HCT116 (cell line): ENCODE data around the gene NSUN4.

Experiments used
- EZH2phosphoT487 ChIP-seq: fragments of 200-600 bp; IDR thresholded peaks from 2 replicates; pipeline ENCODE4 v1.6.1; 2018; ENCODE audit warnings: antibody characterized with exemption, borderline replicate concordance
- POLR2A ChIP-seq: IDR thresholded peaks from 2 replicates; pipeline ENCODE4 v1.7.0; 2011; ENCODE audit warnings: borderline replicate concordance; ENCODE audit not compliant: insufficient read depth, insufficient read length; ENCODE audit errors: extremely low read depth
- RAD21 ChIP-seq: IDR thresholded peaks from 2 replicates; pipeline ENCODE4 v1.6.1; 2012; ENCODE audit warnings: low read depth, mild to moderate bottlenecking
- SIN3A ChIP-seq: IDR thresholded peaks from 2 replicates; pipeline ENCODE4 v1.6.1; 2012; ENCODE audit warnings: low read depth
- TCF7L2 ChIP-seq: IDR thresholded peaks from 2 replicates; pipeline ENCODE4 v1.7.0; 2011; ENCODE audit warnings: borderline replicate concordance, inconsistent platforms; ENCODE audit not compliant: insufficient read depth, insufficient read length; ENCODE audit errors: extremely low read depth
- YY1 ChIP-seq: IDR thresholded peaks from 2 replicates; pipeline ENCODE4 v1.6.1; 2011; ENCODE audit warnings: low read length, low read depth, moderate library complexity, mild to moderate bottlenecking; ENCODE audit not compliant: insufficient replicate concordance; ENCODE audit errors: extremely low read depth
- ZNF274 ChIP-seq: fragments of 200-500 bp; sonication (Bioruptor generic); IDR thresholded peaks from 2 replicates; pipeline ENCODE4 v1.6.1; 2014; ENCODE audit warnings: mild to moderate bottlenecking, low read depth, low read length, inconsistent platforms
- TF ChIP-seq, protein P1 (sequence below), 3 experiments: fragments of 200-600 bp in 1 of 3; sonication (generic) in 1 of 3; IDR thresholded peaks in 2 of 3; conservative IDR thresholded peaks in 1 of 3; 2 replicates each; pipeline ENCODE4 v1.5.1; 2012 to 2017; ENCODE audit warnings: low read depth in 2 of 3, low read length in 2 of 3, antibody characterized with exemption in 1 of 3, borderline replicate concordance in 1 of 3, control low read depth in 1 of 3, mild to moderate bottlenecking in 1 of 3, mixed read lengths in 1 of 3, mixed run types in 1 of 3, moderate library complexity in 1 of 3; ENCODE audit not compliant: insufficient read depth in 1 of 3
- TF ChIP-seq, protein P2 (sequence below): IDR thresholded peaks from 2 replicates; pipeline ENCODE4 v1.6.1; 2012; ENCODE audit warnings: low read depth
- TF ChIP-seq, protein P3 (sequence below): IDR thresholded peaks from 2 replicates; pipeline ENCODE4 v1.6.1; 2012

DNA sequence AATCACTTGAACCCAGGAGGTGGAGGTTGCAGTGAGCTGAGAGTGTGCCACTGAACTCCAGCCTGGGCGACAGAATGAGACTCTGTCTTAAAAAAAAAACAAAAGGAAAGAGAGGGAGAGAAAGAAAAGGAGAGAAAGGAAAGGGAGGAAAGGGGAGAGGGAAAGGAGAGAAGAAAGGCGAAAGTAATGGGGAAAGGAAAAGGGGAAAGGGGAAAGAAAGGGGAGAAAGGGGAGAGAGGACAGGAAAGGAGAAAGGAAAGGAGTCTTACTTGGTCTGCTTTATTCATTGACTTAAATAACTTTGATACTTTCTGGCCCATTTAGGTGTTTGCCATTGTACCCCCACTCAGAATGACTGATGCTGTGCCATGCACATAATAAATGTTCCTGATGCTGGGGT lies 11.8 kb downstream of the NSUN4 start:
- TF ChIP-seq EZH2phosphoT487 (no peak), TCF7L2 (no peak), SIN3A (no peak), RAD21 (no peak), POLR2A (no peak), ZNF274 (no peak), YY1 (no peak)
- TF ChIP-seq, protein P1, sequence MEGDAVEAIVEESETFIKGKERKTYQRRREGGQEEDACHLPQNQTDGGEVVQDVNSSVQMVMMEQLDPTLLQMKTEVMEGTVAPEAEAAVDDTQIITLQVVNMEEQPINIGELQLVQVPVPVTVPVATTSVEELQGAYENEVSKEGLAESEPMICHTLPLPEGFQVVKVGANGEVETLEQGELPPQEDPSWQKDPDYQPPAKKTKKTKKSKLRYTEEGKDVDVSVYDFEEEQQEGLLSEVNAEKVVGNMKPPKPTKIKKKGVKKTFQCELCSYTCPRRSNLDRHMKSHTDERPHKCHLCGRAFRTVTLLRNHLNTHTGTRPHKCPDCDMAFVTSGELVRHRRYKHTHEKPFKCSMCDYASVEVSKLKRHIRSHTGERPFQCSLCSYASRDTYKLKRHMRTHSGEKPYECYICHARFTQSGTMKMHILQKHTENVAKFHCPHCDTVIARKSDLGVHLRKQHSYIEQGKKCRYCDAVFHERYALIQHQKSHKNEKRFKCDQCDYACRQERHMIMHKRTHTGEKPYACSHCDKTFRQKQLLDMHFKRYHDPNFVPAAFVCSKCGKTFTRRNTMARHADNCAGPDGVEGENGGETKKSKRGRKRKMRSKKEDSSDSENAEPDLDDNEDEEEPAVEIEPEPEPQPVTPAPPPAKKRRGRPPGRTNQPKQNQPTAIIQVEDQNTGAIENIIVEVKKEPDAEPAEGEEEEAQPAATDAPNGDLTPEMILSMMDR (IDR thresholded peaks at IDR 0.05 in 2 of 3, conservative IDR thresholded peaks at IDR 0.05 in 1 of 3; ENCODE audit: borderline replicate concordance in 1 of 3, insufficient read depth in 1 of 3, low read depth in 2 of 3, low read length in 2 of 3) = no peak
- TF ChIP-seq, protein P2, sequence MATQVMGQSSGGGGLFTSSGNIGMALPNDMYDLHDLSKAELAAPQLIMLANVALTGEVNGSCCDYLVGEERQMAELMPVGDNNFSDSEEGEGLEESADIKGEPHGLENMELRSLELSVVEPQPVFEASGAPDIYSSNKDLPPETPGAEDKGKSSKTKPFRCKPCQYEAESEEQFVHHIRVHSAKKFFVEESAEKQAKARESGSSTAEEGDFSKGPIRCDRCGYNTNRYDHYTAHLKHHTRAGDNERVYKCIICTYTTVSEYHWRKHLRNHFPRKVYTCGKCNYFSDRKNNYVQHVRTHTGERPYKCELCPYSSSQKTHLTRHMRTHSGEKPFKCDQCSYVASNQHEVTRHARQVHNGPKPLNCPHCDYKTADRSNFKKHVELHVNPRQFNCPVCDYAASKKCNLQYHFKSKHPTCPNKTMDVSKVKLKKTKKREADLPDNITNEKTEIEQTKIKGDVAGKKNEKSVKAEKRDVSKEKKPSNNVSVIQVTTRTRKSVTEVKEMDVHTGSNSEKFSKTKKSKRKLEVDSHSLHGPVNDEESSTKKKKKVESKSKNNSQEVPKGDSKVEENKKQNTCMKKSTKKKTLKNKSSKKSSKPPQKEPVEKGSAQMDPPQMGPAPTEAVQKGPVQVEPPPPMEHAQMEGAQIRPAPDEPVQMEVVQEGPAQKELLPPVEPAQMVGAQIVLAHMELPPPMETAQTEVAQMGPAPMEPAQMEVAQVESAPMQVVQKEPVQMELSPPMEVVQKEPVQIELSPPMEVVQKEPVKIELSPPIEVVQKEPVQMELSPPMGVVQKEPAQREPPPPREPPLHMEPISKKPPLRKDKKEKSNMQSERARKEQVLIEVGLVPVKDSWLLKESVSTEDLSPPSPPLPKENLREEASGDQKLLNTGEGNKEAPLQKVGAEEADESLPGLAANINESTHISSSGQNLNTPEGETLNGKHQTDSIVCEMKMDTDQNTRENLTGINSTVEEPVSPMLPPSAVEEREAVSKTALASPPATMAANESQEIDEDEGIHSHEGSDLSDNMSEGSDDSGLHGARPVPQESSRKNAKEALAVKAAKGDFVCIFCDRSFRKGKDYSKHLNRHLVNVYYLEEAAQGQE = no peak
- TF ChIP-seq, protein P3, sequence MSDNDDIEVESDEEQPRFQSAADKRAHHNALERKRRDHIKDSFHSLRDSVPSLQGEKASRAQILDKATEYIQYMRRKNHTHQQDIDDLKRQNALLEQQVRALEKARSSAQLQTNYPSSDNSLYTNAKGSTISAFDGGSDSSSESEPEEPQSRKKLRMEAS = no peak
